GM12891 (cell line): Measurements from ENCODE around the gene GIT1.

Experiments
- DNase-seq: peaks from one replicate; pipeline ENCODE4 v3.0.0; 2011; ENCODE audit warnings: low spot score; ENCODE audit not compliant: insufficient read length
- FAIRE-seq: peaks from 2 replicates; lab custom pipeline; 2011; peaks lifted over from hg19 to GRCh38; lab: Jason Lieb, UNC
- PAX5 ChIP-seq: IDR thresholded peaks from 2 replicates; pipeline ENCODE4 v1.6.1; 2011; ENCODE audit warnings: low read length, moderate library complexity, mild to moderate bottlenecking; ENCODE audit not compliant: insufficient read depth, severe bottlenecking
- POLR2A ChIP-seq: IDR thresholded peaks from 2 replicates; pipeline ENCODE4 v1.6.1; 2011; ENCODE audit warnings: low read depth, low read length, control low read depth
- POLR2AphosphoS5 ChIP-seq: IDR thresholded peaks from 2 replicates; pipeline ENCODE4 v1.6.1; 2011; ENCODE audit warnings: low read depth, low read length, control low read depth
- POU2F2 ChIP-seq: IDR thresholded peaks from 2 replicates; pipeline ENCODE4 v1.6.1; 2011; ENCODE audit warnings: low read depth, mild to moderate bottlenecking, control low read depth, low read length, moderate library complexity
- SPI1 ChIP-seq: IDR thresholded peaks from 2 replicates; pipeline ENCODE4 v1.6.1; 2011; ENCODE audit warnings: low read depth, low read length, control low read depth
- TAF1 ChIP-seq: IDR thresholded peaks from 2 replicates; pipeline ENCODE4 v1.6.1; 2011; ENCODE audit warnings: low read depth, low read length, control low read depth

GIT1 gene

GRCh38 chr17:29608986-29609385 lies 19.5 kb upstream of the GIT1 start:
- no peak for FAIRE-seq
- TF ChIP-seq POLR2A (no peak), TAF1 (no peak), SPI1 (no peak), POLR2AphosphoS5 (no peak), POU2F2 (no peak), PAX5 (no peak)
- DNase-seq, result no peak

- no peak for DNase-seq
- no peak for TF ChIP-seq SPI1
- TF ChIP-seq POLR2A, result no peak
- TF ChIP-seq POLR2AphosphoS5, result no peak
- TF ChIP-seq POU2F2, result no peak
- TF ChIP-seq PAX5, result no peak
- no peak for TF ChIP-seq TAF1
- no peak for FAIRE-seq
Measured at GRCh38 chr17:29607557-29608195, 18.2 kb upstream of the GIT1 start.

GRCh38 chr17:29603109-29603674 lies 13.7 kb upstream of the GIT1 start:
- no peak for TF ChIP-seq POLR2AphosphoS5
- TF ChIP-seq POU2F2, result no peak
- TF ChIP-seq PAX5, result no peak
- no peak for TF ChIP-seq TAF1
- no peak for TF ChIP-seq POLR2A
- FAIRE-seq (no peak), DNase-seq (no peak)

GRCh38 chr17:29597361-29598172 lies 8.1 kb upstream of the GIT1 start:
- FAIRE-seq, result no peak
- no peak for DNase-seq
- no peak for TF ChIP-seq PAX5
- no peak for TF ChIP-seq TAF1
- no peak for TF ChIP-seq POLR2AphosphoS5
- TF ChIP-seq POLR2A, result no peak
- TF ChIP-seq SPI1, result no peak
- no peak for TF ChIP-seq POU2F2

- FAIRE-seq (no peak), DNase-seq (no peak)
- no peak for TF ChIP-seq POLR2AphosphoS5
Measured at GRCh38 chr17:29596811-29597210, 7.4 kb upstream of the GIT1 start.

GRCh38 chr17:29595943-29596774 lies 6.7 kb upstream of the GIT1 start:
- no peak for FAIRE-seq
- no peak for DNase-seq
- no peak for TF ChIP-seq POU2F2
- no peak for TF ChIP-seq PAX5
- no peak for TF ChIP-seq POLR2AphosphoS5

- DNase-seq, result no peak
- TF ChIP-seq POU2F2 (no peak), SPI1 (no peak), TAF1 (no peak), POLR2A (no peak), PAX5 (no peak), POLR2AphosphoS5 (no peak)
- no peak for FAIRE-seq
Measured at GRCh38 chr17:29595107-29595942, 5.9 kb upstream of the GIT1 start.

GRCh38 chr17:29594519-29595090 lies 5.2 kb upstream of the GIT1 start:
- no peak for FAIRE-seq
- no peak for TF ChIP-seq SPI1
- no peak for TF ChIP-seq POLR2AphosphoS5
- no peak for TF ChIP-seq POLR2A
- TF ChIP-seq TAF1, result no peak
- TF ChIP-seq POU2F2, result no peak
- no peak for TF ChIP-seq PAX5
- no peak for DNase-seq
